Activated CD8-positive, alpha-beta memory T cell treated with anti-CD3 and anti-CD28 coated beads, Interleukin-2, amount 50 U/mL, for 24 hours (primary cell): ENCODE measurements around the gene TBRG4.

Experiments
- DNase-seq: peaks from one replicate; pipeline ENCODE4 v3.0.0-alpha.2; 2020; ENCODE audit errors: extremely low read depth

The TBRG4 gene

GRCh38 chr7:45074528-45075354 is 36.8 kb downstream of the TBRG4 start:
- DNase-seq, result no peak

GRCh38 chr7:45073786-45074527 is 37.5 kb downstream of the TBRG4 start:
- no peak for DNase-seq

- no peak for DNase-seq
These were observed 38.3 kb downstream of the TBRG4 start for GRCh38 chr7:45073031-45073785.

GRCh38 chr7:45072131-45073030 is 39.1 kb downstream of the TBRG4 start:
- no peak for DNase-seq

- DNase-seq, result no peak
These were observed 40.0 kb downstream of the TBRG4 start for GRCh38 chr7:45071528-45071927.

- no peak for DNase-seq
These were observed 41.2 kb downstream of the TBRG4 start for GRCh38 chr7:45070254-45070642.

GRCh38 chr7:45069444-45070253 is 41.8 kb downstream of the TBRG4 start:
- DNase-seq, result no peak

- no peak for DNase-seq
These were observed 43.1 kb downstream of the TBRG4 start for GRCh38 chr7:45068236-45069023.

GRCh38 chr7:45067582-45067981 is 43.9 kb downstream of the TBRG4 start:
- no peak for DNase-seq

GRCh38 chr7:45066409-45066808 is 45.1 kb downstream of the TBRG4 start:
- DNase-seq, result no peak

GRCh38 chr7:45065031-45065995 is 46.2 kb downstream of the TBRG4 start:
- no peak for DNase-seq

GRCh38 chr7:45064047-45064725 is 47.3 kb downstream of the TBRG4 start:
- no peak for DNase-seq

- DNase-seq, result no peak
These were observed 49.6 kb downstream of the TBRG4 start for GRCh38 chr7:45061806-45062425.

GRCh38 chr7:45061352-45061751 is 50.1 kb downstream of the TBRG4 start:
- no peak for DNase-seq

GRCh38 chr7:45060295-45060694 is 51.2 kb downstream of the TBRG4 start:
- no peak for DNase-seq

GRCh38 chr7:45057878-45058277 is 53.6 kb downstream of the TBRG4 start:
- no peak for DNase-seq

GRCh38 chr7:45055594-45056219 is 55.8 kb downstream of the TBRG4 start:
- DNase-seq, result no peak
